ENCODE data around the gene OTUB2. TPM values are rescaled to one million over a fixed set of nuclear protein-coding genes. Genes with fewer than 3 reads are reported as not detected.

Gene OTUB2
- total RNA-seq, 2 donors from 2014 or later: 6.3 to 6.7 TPM

GRCh38 chr14:94052662-94053061 lies 26.5 kb downstream of the OTUB2 start:
- Histone ChIP-seq H3K9me3 (ENCODE audit: control insufficient read depth, low read length) (no peaks in the 10 kb centered on the region), H3K4me1 (ENCODE audit: control insufficient read depth, insufficient read depth, low read length) (no peaks in the 10 kb centered on the region), H3K4me3 (ENCODE audit: low read length) (no peak overlapping the region), H3K36me3 (ENCODE audit: control insufficient read depth, insufficient read depth, low read length) (peaks cover 94% of the 10 kb centered on the region), H3K9ac (ENCODE audit: extremely low read depth, low read length, poor library complexity, severe bottlenecking) (no peak overlapping the region), H3K27me3 (ENCODE audit: control insufficient read depth, insufficient read depth, low read length, poor library complexity, severe bottlenecking) (no peaks in the 10 kb centered on the region), H3K27ac (ENCODE audit: low read depth, low read length) (no peak overlapping the region)
- H3K4me1 Mint-ChIP-seq: no peaks in the 10 kb centered on the region
- no peaks in the 10 kb centered on the region for H3K27me3 Mint-ChIP-seq (ENCODE audit: insufficient read depth)
- TF ChIP-seq CTCF (conservative IDR thresholded peaks at IDR 0.05): no peak
- no peak overlapping the region for H3K4me3 Mint-ChIP-seq
- peaks cover 73% of the 10 kb centered on the region for H3K36me3 Mint-ChIP-seq (ENCODE audit: low read depth)
- DNase-seq: no peak
- WGBS, 2 experiments (ENCODE audit: insufficient coverage in 1 of 2, insufficient read length in 1 of 2): 92 to 93% methylated on average over 1 to 4 of the region's 4 CpGs
- H3K9me3 Mint-ChIP-seq: no peaks in the 10 kb centered on the region
- H3K27ac Mint-ChIP-seq: peak overlapping the region; percentile 53

GRCh38 chr14:94054401-94054800 lies 28.3 kb downstream of the OTUB2 start:
- DNase-seq: no peak
- Histone ChIP-seq H3K27ac (ENCODE audit: low read depth, low read length) (no peak overlapping the region), H3K9ac (ENCODE audit: extremely low read depth, low read length, poor library complexity, severe bottlenecking) (no peak overlapping the region), H3K9me3 (ENCODE audit: control insufficient read depth, low read length) (no peaks in the 10 kb centered on the region), H3K4me1 (ENCODE audit: control insufficient read depth, insufficient read depth, low read length) (no peaks in the 10 kb centered on the region), H3K27me3 (ENCODE audit: control insufficient read depth, insufficient read depth, low read length, poor library complexity, severe bottlenecking) (no peaks in the 10 kb centered on the region), H3K36me3 (ENCODE audit: control insufficient read depth, insufficient read depth, low read length) (peaks cover 94% of the 10 kb centered on the region), H3K4me3 (ENCODE audit: low read length) (no peak overlapping the region)
- TF ChIP-seq CTCF (conservative IDR thresholded peaks at IDR 0.05): no peak
- Mint-ChIP-seq H3K36me3 (ENCODE audit: low read depth) (peaks cover 78% of the 10 kb centered on the region), H3K27ac (no peak overlapping the region), H3K4me1 (no peaks in the 10 kb centered on the region), H3K4me3 (no peak overlapping the region), H3K9me3 (no peaks in the 10 kb centered on the region), H3K27me3 (ENCODE audit: insufficient read depth) (no peaks in the 10 kb centered on the region)
- WGBS, 2 experiments (ENCODE audit: insufficient coverage in 1 of 2, insufficient read length in 1 of 2): 100% methylated on average over 1 of the region's 1 CpG

- Mint-ChIP-seq H3K9me3 (no peaks in the 10 kb centered on the region), H3K4me1 (no peaks in the 10 kb centered on the region), H3K4me3 (no peak overlapping the region), H3K36me3 (ENCODE audit: low read depth) (peaks cover 79% of the 10 kb centered on the region), H3K27ac (no peak overlapping the region), H3K27me3 (ENCODE audit: insufficient read depth) (no peaks in the 10 kb centered on the region)
- Histone ChIP-seq H3K4me1 (ENCODE audit: control insufficient read depth, insufficient read depth, low read length) (no peaks in the 10 kb centered on the region), H3K36me3 (ENCODE audit: control insufficient read depth, insufficient read depth, low read length) (peaks cover 95% of the 10 kb centered on the region), H3K4me3 (ENCODE audit: low read length) (no peak overlapping the region), H3K27ac (ENCODE audit: low read depth, low read length) (no peak overlapping the region), H3K9ac (ENCODE audit: extremely low read depth, low read length, poor library complexity, severe bottlenecking) (no peak overlapping the region), H3K9me3 (ENCODE audit: control insufficient read depth, low read length) (no peaks in the 10 kb centered on the region), H3K27me3 (ENCODE audit: control insufficient read depth, insufficient read depth, low read length, poor library complexity, severe bottlenecking) (no peaks in the 10 kb centered on the region)
- TF ChIP-seq CTCF (conservative IDR thresholded peaks at IDR 0.05): no peak
- DNase-seq: peak; percentile 7
- WGBS, 2 experiments (ENCODE audit: insufficient coverage in 1 of 2, insufficient read length in 1 of 2): 94 to 96% methylated on average over 3 to 7 of the region's 7 CpGs
Measured at GRCh38 chr14:94054936-94055335, 28.8 kb downstream of the OTUB2 start.

Measured in endodermal cell (in vitro differentiated cells).